PC-3 (cell line): ENCODE results near the gene TXNDC11. TPM values are rescaled to one million over a fixed set of nuclear protein-coding genes. Genes with fewer than 3 reads are reported as not detected.

Source experiments
- ATAC-seq: fragments of 200-7000 bp; cut with Tn5 transposase; 2 replicates; pipeline ENCODE4 v1.9.1; 2020; ENCODE audit warnings: mild to moderate bottlenecking, moderate library complexity
- BruUV-seq: library from RNA; stranded (reverse); fragments of 400-500 nt; replicated peaks from 2 replicates; lab custom pipeline; 2021; lab: Mats Ljungman, UMichigan
- CTCF ChIA-PET: fragments of 300-600 bp; sonication (Branson Sonifier 250); formaldehyde crosslinking; loops from one replicate; lab custom pipeline; 2022; ENCODE audit warnings: antibody characterized with exemption; lab: Charles Lee
- POLR2A ChIA-PET: fragments of 300-600 bp; sonication (Branson Sonifier 250); formaldehyde crosslinking; loops from one replicate; lab custom pipeline; 2022; ENCODE audit warnings: antibody characterized with exemption; ENCODE audit not compliant: unreplicated experiment; lab: Charles Lee
- DNase-seq: peaks from one replicate; pipeline ENCODE4 v3.0.0-alpha.2; 2015
- H2AFZ ChIP-seq: fragments of 300-600 bp; sonication (generic); 2 replicates; pipeline ENCODE4 v1.6.0; 2016; ENCODE audit warnings: antibody characterized with exemption, low read length
- H3F3A ChIP-seq: fragments of 300-600 bp; sonication (generic); one replicate; pipeline ENCODE4 v1.6.0; 2017; ENCODE audit warnings: antibody characterized with exemption, low read length, control low read depth, mild to moderate bottlenecking; ENCODE audit not compliant: unreplicated experiment
- H3K27ac ChIP-seq: fragments of 300-600 bp; sonication (generic); 2 replicates; pipeline ENCODE4 v1.5.1; 2016; ENCODE audit warnings: mild to moderate bottlenecking, low read length
- H3K27me3 ChIP-seq: fragments of 300-600 bp; sonication (generic); 2 replicates; pipeline ENCODE4 v1.6.1; 2016; ENCODE audit warnings: low read length, mixed read lengths
- H3K36me3 ChIP-seq: fragments of 300-600 bp; sonication (generic); 2 replicates; pipeline ENCODE4 v1.6.1; 2016; ENCODE audit warnings: low read depth, mixed run types, low read length, mixed read lengths
- H3K4me1 ChIP-seq: fragments of 300-600 bp; sonication (generic); 2 replicates; pipeline ENCODE4 v1.5.1; 2016; ENCODE audit warnings: low read length; ENCODE audit not compliant: insufficient read depth
- H3K4me2 ChIP-seq: fragments of 300-600 bp; sonication (generic); 2 replicates; pipeline ENCODE4 v1.6.0; 2016; ENCODE audit warnings: low read length
- H3K4me3 ChIP-seq: fragments of 300-600 bp; sonication (generic); 2 replicates; pipeline ENCODE4 v1.5.1; 2016; ENCODE audit warnings: mild to moderate bottlenecking, low read length, mixed read lengths
- H3K79me2 ChIP-seq: fragments of 300-600 bp; sonication (generic); 2 replicates; pipeline ENCODE4 v1.6.1; 2017; ENCODE audit warnings: low read length, mixed read lengths
- H3K9ac ChIP-seq: fragments of 300-600 bp; sonication (generic); 2 replicates; pipeline ENCODE4 v1.6.0; 2016; ENCODE audit warnings: mild to moderate bottlenecking, low read length
- H3K9me2 ChIP-seq: fragments of 300-600 bp; sonication (generic); replicated peaks from 2 replicates; pipeline ENCODE4 v1.6.1; 2016; ENCODE audit warnings: mixed run types, low read length, mixed read lengths
- H3K9me3 ChIP-seq: fragments of 300-600 bp; sonication (generic); 2 replicates; pipeline ENCODE4 v1.6.1; 2016; ENCODE audit warnings: low read length, mixed read lengths
- H4K20me1 ChIP-seq: fragments of 300-600 bp; sonication (generic); 2 replicates; pipeline ENCODE4 v1.6.1; 2016; ENCODE audit warnings: low read length, mixed read lengths
- EZH2 ChIP-seq: fragments of 300-600 bp; sonication (generic); IDR thresholded peaks from one replicate; pipeline ENCODE4 v1.6.1; 2017; ENCODE audit warnings: antibody characterized with exemption, mild to moderate bottlenecking, low read length; ENCODE audit not compliant: unreplicated experiment
- EZH2phosphoT487 ChIP-seq: fragments of 300-600 bp; sonication (generic); IDR thresholded peaks from 2 replicates; pipeline ENCODE4 v1.6.1; 2018; ENCODE audit warnings: mild to moderate bottlenecking, antibody characterized with exemption, low read length, borderline replicate concordance
- intact Hi-C: fragments of 100-400 bp; cut with micrococcal nuclease; formaldehyde crosslinking; loops from 2 replicates; pipeline ENCODE4 v1.9.0; 2023
- total RNA-seq: library from RNA; depleted of rRNA; stranded (reverse); fragments of >200 nt; gene quantifications from 2 replicates; pipeline ENCODE4 v1.2.3, GENCODE V29; 2014
- TF ChIP-seq, protein P1 (sequence below): fragments of 300-600 bp; sonication (generic); conservative IDR thresholded peaks from 2 replicates; pipeline ENCODE4 v1.5.1; 2017; ENCODE audit warnings: antibody characterized with exemption, low read depth, mild to moderate bottlenecking, low read length

Gene TXNDC11
- total RNA-seq, 1 experiment from 2014 or later = 20.2 TPM

DNA sequence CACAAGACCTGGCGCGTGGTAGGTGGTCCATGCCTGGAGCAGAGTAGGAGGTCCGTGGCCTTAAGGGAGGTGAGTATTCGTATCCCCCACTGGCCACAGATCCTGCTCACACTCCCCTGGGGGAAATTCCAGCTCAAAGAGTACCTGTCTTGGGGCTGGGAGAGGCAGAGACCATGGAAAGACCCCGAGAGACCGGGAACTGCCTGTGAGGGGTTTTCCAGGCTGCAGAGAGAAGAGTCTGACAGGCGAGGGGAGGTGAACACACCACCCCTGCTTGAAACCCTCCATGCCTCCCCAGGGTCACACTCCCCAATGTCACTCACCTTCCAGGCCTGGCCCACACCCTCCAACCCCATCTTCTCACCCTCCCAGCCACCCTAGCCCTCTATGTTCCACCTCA, 87.0 kb downstream of the TXNDC11 start:
- CTCF ChIA-PET = no interaction called here

DNA sequence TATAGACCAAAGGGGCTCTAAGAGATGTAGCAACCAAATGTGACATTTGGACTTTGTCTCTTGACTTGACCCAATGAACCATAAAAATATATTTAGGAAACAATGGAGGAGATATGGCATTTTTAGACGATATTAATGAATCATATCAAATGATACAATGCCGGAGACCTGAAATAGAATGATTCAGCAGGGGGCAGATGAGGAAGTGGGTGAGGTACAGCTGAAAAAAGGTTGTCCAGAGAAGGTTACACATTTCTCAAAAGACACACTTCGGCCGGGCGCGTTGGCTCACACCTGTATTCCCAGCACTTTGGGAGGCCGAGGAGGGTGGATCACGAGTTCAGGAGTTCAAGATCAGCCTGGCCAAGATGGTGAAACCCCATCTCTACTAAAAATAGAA, 90.9 kb downstream of the TXNDC11 start:
- DNase-seq = no peak
- H3K36me3 ChIP-seq = no peaks in the 10 kb centered on the region
- no peak for ATAC-seq
- TF ChIP-seq, protein P1, sequence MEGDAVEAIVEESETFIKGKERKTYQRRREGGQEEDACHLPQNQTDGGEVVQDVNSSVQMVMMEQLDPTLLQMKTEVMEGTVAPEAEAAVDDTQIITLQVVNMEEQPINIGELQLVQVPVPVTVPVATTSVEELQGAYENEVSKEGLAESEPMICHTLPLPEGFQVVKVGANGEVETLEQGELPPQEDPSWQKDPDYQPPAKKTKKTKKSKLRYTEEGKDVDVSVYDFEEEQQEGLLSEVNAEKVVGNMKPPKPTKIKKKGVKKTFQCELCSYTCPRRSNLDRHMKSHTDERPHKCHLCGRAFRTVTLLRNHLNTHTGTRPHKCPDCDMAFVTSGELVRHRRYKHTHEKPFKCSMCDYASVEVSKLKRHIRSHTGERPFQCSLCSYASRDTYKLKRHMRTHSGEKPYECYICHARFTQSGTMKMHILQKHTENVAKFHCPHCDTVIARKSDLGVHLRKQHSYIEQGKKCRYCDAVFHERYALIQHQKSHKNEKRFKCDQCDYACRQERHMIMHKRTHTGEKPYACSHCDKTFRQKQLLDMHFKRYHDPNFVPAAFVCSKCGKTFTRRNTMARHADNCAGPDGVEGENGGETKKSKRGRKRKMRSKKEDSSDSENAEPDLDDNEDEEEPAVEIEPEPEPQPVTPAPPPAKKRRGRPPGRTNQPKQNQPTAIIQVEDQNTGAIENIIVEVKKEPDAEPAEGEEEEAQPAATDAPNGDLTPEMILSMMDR = no peak
- TF ChIP-seq EZH2phosphoT487 (no peak), EZH2 (no peak)
- no TSS peak for BruUV-seq
- H3K4me1 ChIP-seq = no peaks in the 10 kb centered on the region
- H3K79me2 ChIP-seq = no peaks in the 10 kb centered on the region
- POLR2A ChIA-PET = no interaction called here
- no peak overlapping the region for H2AFZ ChIP-seq
- intact Hi-C loops = no loop called here
- no peak overlapping the region for H3K27ac ChIP-seq
- no peak overlapping the region for H3K9ac ChIP-seq
- H3K4me2 ChIP-seq = no peak overlapping the region
- H3F3A ChIP-seq = no peaks in the 10 kb centered on the region
- H3K27me3 ChIP-seq = no peaks in the 10 kb centered on the region
- no peaks in the 10 kb centered on the region for H3K9me3 ChIP-seq
- H4K20me1 ChIP-seq = no peaks in the 10 kb centered on the region
- H3K9me2 ChIP-seq = no peaks in the 10 kb centered on the region
- CTCF ChIA-PET = interaction anchor here (0.6 kb wide), 1 partner anchor 142 kb away, joined by 3 read pairs; no protein-coding TSS in a partner anchor
- no peak overlapping the region for H3K4me3 ChIP-seq

More for the DNA sequence above, 87.0 kb downstream of the TXNDC11 start:
- H4K20me1 ChIP-seq = no peaks in the 10 kb centered on the region
- no peaks in the 10 kb centered on the region for H3K9me2 ChIP-seq
- H2AFZ ChIP-seq = no peak overlapping the region
- H3K36me3 ChIP-seq = no peaks in the 10 kb centered on the region
- TF ChIP-seq EZH2 = no peak
- TF ChIP-seq EZH2phosphoT487 = no peak
- TF ChIP-seq, protein P1 = no peak
- no peaks in the 10 kb centered on the region for H3K4me1 ChIP-seq
- no peak overlapping the region for H3K4me2 ChIP-seq
- no peaks in the 10 kb centered on the region for H3K9me3 ChIP-seq
- no peak overlapping the region for H3K4me3 ChIP-seq
- H3K79me2 ChIP-seq = no peaks in the 10 kb centered on the region
- intact Hi-C loops = no loop called here
- no peak overlapping the region for H3K9ac ChIP-seq
- DNase-seq (no peak), ATAC-seq (no peak)
- POLR2A ChIA-PET = no interaction called here
- no peak overlapping the region for H3K27ac ChIP-seq
- BruUV-seq = no TSS peak
- H3K27me3 ChIP-seq = no peaks in the 10 kb centered on the region
- no peaks in the 10 kb centered on the region for H3F3A ChIP-seq

DNA sequence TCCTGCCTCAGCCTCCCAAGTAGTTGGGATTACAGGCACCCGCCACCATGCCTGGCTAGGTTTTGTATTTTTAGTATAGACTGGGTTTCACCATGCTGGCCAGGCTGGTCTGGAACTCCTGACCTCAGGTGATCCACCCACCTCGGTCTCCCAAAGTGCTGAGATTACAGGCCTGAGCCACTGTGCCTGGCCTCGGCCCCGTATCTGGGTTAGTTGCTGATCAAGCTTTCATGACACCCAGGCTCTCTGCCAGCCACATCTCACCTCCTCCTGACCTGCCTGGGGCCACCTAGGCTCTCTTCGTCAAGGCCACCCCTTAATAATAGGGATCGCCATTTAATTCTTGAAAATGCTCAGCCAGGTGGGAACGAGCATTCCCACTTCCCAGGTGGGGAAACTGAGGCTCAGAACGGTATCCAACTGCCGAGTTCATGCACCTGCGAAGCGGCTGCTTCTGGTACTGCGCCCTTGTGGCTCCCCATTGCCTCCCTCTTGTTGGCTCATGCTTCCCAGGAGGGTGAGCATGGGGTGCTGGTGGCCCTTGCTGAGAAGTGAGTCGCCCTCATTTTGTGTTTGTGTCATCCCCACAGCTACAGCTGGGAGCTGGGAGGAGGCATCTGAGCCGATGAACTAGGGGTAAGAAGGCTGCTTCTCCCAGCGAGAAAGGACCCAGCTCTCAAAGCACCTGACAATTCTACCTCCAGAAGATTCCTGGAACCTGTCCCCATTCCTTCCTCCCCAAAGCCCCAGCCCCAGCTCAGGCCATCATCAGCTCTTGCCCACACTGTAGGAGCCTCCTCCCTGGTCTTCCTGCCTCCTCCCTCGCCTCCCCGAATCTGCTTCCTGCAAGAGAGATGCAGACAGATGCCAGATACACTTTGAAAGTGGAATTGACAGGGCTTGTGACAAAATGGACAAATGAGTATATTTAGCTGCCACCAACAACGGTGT, 91.7 kb downstream of the TXNDC11 start:
- Histone ChIP-seq H3K27ac (no peak overlapping the region), H3K9me2 (no peaks in the 10 kb centered on the region), H3K4me1 (no peaks in the 10 kb centered on the region), H3K4me2 (no peak overlapping the region), H3K36me3 (no peaks in the 10 kb centered on the region), H3K9ac (no peak overlapping the region), H3F3A (no peaks in the 10 kb centered on the region), H3K9me3 (no peaks in the 10 kb centered on the region), H3K4me3 (no peak overlapping the region), H2AFZ (no peak overlapping the region), H4K20me1 (no peaks in the 10 kb centered on the region), H3K79me2 (no peaks in the 10 kb centered on the region), H3K27me3 (no peaks in the 10 kb centered on the region)
- CTCF ChIA-PET = interaction anchor here (0.6 kb wide), 1 partner anchor 142 kb away, joined by 3 read pairs; no protein-coding TSS in a partner anchor
- intact Hi-C loops = no loop called here
- no peak for DNase-seq
- POLR2A ChIA-PET = no interaction called here
- no peak for ATAC-seq
- TF ChIP-seq, protein P1 = no peak
- TF ChIP-seq EZH2phosphoT487 (no peak), EZH2 (no peak)
- no TSS peak for BruUV-seq
